CD4-positive, alpha-beta T cell treated with Interleukin-6 at 100 ng/mL for 8 hours (primary cell): ENCODE measurements around the gene SLC5A4.

ENCODE experiments used
- DNase-seq: peaks from one replicate; pipeline ENCODE4 v3.0.0-alpha.2; 2020; ENCODE audit warnings: mixed read lengths, low spot score

Gene SLC5A4

GRCh38 chr22:32232191-32232830 lies 22.8 kb downstream of the SLC5A4 start:
- no peak for DNase-seq

- DNase-seq: no peak
Observed at GRCh38 chr22:32226326-32227104, 28.6 kb downstream of the SLC5A4 start.

- DNase-seq: no peak
Observed at GRCh38 chr22:32222991-32223390, 32.2 kb downstream of the SLC5A4 start.

GRCh38 chr22:32219026-32219425 lies 36.1 kb downstream of the SLC5A4 start:
- DNase-seq: no peak

GRCh38 chr22:32218470-32218869 lies 36.7 kb downstream of the SLC5A4 start:
- no peak for DNase-seq

GRCh38 chr22:32217465-32217864 lies 37.7 kb downstream of the SLC5A4 start:
- no peak for DNase-seq

- DNase-seq: no peak
Observed at GRCh38 chr22:32216911-32217310, 38.2 kb downstream of the SLC5A4 start.

GRCh38 chr22:32211011-32211410 lies 44.1 kb downstream of the SLC5A4 start:
- no peak for DNase-seq

- DNase-seq: no peak
Observed at GRCh38 chr22:32208681-32209080, 46.5 kb downstream of the SLC5A4 start.

GRCh38 chr22:32207971-32208480 lies 47.1 kb downstream of the SLC5A4 start:
- DNase-seq: no peak

- DNase-seq: peak; percentile 54
Observed at GRCh38 chr22:32206774-32207758, 48.1 kb downstream of the SLC5A4 start.

GRCh38 chr22:32205974-32206773 lies 49.0 kb downstream of the SLC5A4 start:
- DNase-seq: no peak

- no peak for DNase-seq
Observed at GRCh38 chr22:32204856-32205722, 50.1 kb downstream of the SLC5A4 start, which contains the start of gene RFPL2. Gene RFPL2, minus strand, starts transcription at chr22:32205073. Its CDS starts 2,622 bp downstream, at chr22:32202451.

GRCh38 chr22:32204040-32204855 lies 50.9 kb downstream of the SLC5A4 start:
- DNase-seq: no peak

- DNase-seq: no peak
Observed at GRCh38 chr22:32203181-32204039, 51.7 kb downstream of the SLC5A4 start.

- DNase-seq: peak; percentile 32
Observed at GRCh38 chr22:32202539-32203180, 52.5 kb downstream of the SLC5A4 start.

- DNase-seq: no peak
Observed at GRCh38 chr22:32202161-32202538, 53.0 kb downstream of the SLC5A4 start.

- peak; percentile 54 for DNase-seq
Observed at GRCh38 chr22:32200752-32201151, 54.4 kb downstream of the SLC5A4 start.
